ENCODE data around the gene MALSU1.
A peak's percentile ranks its signal among the peaks of the same experiment; 100 is the strongest.

MALSU1 gene

DNA sequence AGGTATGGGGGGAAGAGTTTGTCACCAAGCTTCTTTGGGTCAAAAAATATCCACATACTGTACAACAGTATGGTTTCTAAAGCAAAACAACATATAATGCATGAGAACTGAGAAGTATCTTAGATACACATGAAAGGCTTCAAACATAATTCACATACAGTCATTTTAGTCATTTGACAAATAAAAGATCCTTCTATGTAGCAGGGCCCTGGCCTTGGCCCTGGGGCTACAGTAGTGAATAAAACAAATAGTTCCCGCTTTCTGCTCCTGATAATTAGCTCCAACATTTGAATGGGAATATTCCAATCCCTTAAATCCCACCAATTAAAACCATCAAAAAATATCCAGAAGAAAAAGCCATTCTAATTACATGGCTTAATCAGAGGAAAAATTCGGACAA, 51.3 kb downstream of the MALSU1 start:
- no peak for DNase-seq
- intact Hi-C loops (cut with DNase I): no loop called here

DNA sequence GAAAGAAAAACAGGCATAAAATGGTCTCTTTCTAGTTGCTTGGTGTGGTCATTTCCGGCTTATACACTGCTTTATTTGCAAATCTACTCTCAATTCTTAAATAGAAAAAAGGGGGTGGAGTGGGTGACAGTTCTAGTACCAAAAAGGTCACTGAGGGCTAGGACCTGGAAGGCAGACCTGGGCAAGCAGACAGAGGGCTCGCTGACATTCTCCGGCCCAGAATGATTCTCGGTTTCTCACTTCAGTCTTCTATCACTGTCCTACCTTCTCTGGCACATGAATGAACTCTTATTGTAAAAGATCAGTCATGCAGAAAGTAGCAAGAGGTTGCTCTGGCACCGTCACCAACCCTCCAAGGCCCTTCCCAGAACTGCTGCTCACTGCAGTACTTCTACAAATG, 54.0 kb downstream of the MALSU1 start:
- intact Hi-C loops (cut with DNase I): no loop called here
- DNase-seq: no peak

DNA sequence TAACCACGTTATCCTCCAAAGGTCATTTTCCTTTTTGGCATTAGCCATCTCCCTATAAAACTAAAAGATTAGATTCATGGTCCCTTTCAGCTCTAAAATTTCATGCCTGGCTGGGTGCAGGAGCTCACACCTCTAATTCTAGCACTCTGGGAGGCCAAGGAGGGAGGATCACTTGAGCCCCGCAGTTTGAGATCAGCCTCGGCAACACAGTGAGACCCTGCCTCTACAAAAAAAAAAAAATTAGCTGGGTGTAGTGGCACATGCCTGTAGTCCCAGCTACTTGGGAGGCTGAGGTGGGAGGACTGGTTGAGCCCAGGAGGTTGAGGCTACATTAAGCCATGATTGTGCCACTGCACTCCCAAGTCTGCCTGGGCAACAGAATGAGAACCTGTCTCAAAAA, 57.0 kb downstream of the MALSU1 start:
- no peak for DNase-seq

DNA sequence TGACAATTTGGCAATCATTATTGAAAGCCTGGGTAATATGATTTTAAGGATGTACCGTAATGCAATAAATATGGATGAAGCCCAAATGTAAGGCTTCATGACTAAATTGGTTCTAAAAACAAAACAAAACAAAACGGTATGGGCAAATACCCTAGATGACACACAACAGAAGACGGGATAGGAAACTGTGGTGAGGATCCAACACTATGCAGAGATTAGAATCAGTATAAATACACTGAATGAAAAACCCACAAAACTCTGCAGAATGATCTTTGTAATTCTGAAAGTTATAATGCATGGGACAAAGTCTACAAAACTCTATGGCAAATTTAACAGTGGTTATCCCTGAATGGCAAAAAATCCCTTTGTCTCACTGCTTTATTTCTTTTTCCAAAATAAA, 57.6 kb downstream of the MALSU1 start:
- DNase-seq: no peak
- intact Hi-C loops (cut with DNase I): no loop called here

More for the DNA sequence above, 57.0 kb downstream of the MALSU1 start:
- intact Hi-C loops (cut with DNase I): no loop called here

DNA sequence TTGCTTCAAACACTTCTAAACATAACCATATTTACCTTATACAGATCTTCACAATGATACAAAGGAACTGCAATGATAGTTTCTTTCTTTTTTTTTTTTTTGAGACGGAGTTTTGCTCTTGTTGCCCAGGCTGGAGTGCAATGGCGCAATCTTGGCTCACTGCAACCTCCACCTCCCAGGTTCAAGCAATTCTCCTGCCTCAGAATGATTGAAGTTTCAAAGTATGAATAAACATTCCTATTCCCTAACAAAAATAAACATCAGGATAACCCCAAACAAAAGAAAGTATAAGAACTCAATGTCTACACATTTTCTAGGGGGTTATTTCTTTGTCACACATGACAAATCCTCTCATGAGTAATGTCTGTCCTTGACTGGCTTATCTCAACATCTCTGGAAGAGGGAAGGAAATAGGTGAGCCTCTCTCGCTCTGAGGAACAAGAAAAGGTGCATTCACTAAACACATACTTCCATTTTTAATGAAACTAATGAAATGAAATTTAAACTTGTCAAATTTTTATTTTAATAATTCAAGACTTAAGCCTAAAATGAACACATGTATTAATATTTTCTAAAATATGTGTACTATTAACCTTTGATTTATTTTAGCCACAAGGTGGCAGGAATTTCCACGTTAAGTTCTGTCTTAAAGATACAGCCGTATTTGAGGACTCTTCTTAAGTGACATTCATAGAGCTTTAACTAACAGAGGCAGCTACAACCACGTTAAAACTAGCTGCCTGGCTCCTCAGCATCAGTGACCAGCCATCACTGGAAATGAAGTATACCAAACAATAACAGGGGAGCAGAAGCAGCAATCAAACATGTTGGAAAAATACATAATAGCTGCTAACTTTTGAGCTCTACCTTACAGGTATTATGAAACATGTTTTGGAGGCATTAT, 58.3 kb downstream of the MALSU1 start:
- peak in 2 of 42 donors; percentile 3 to 6 for DNase-seq
- intact Hi-C loops (cut with DNase I): no loop called here

DNA sequence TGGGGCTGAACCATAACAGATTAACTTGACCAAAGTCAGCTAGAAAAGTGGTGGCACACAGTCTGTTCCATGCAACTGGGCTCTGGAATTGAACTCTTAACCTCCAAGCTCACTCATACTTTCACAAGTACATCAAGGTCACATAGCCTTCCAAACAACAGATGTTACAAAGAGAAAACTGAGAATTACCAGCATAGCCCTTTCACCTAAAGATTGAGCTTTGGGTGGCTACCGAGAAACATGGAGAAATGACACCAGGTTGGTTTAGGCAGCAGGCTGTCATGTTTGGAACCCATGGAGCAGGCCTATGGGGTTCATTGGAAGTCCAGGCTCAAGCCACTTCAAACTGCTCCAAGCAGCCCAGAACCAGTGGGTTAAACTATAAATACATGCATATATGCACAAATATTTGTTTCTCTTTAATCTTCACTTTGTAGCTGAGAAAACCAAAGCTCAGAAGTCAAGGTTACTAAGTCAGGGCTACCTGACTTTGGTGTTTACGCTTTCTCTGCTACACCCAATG, 59.1 kb downstream of the MALSU1 start:
- intact Hi-C loops (cut with DNase I): no loop called here
- no peak for DNase-seq
